HT1080 (cell line): ENCODE results near the gene ZNF77. TPM values are rescaled to one million over a fixed set of nuclear protein-coding genes. Genes with fewer than 3 reads are reported as not detected.
"Not testable (repeated sequence)": the region's sequence is repeated elsewhere in the genome, so short reads cannot be mapped to it uniquely, and the experiment has no call there.

Experiments used
- DNase-seq: peaks from one replicate; pipeline ENCODE4 v3.0.0-alpha.2; 2015; ENCODE audit warnings: low read depth
- total RNA-seq: library from RNA; depleted of rRNA; stranded (reverse); fragments of >200 nt; shearing (Covaris generic); gene quantifications from 2 replicates; pipeline ENCODE4 v1.2.3, GENCODE V29; 2014; rRNA removed

The ZNF77 gene
- total RNA-seq, 1 experiment from 2014 or later: not detected

DNA sequence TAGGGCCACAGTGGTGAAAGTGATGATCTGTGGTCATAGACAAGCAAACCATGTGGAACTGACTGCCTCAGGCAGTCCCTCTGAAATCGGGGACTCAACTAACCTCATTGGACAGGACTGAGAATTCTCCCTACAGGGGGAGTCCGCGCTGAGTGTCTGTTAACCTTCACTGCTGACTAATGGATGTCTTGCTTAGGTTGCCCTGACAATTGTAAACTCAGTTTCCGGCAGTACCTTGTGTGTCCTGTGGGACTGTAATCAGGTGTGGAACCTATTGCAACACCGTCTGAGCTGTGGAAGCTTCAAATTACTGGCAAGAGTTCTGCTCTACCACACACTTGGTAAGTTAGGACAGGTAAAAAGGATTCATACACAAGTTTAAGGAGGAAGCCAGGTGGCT is 21.8 kb downstream of the ZNF77 start:
- no peak for DNase-seq

DNA sequence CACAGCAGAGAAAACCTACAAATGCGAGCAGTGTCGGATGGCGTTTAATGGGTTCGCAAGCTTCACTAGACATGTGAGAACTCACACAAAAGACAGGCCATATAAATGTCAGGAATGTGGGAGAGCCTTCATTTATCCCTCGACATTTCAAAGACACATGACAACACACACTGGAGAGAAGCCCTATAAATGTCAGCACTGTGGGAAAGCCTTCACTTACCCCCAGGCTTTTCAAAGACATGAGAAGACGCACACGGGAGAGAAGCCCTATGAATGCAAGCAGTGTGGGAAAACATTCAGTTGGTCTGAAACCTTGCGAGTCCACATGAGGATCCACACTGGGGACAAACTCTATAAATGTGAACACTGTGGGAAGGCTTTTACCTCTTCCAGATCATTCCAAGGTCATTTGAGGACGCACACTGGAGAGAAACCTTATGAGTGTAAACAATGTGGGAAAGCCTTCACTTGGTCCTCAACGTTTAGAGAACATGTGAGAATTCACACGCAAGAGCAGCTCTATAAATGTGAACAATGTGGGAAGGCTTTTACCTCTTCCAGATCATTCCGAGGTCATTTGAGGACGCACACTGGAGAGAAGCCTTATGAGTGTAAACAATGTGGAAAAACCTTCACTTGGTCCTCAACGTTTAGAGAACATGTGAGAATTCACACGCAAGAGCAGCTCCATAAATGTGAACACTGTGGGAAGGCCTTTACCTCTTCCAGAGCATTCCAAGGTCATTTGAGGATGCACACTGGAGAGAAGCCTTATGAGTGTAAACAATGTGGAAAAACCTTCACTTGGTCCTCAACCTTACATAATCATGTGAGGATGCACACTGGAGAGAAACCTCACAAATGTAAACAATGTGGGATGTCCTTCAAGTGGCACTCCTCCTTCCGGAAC is 27.2 kb downstream of the ZNF77 start:
- no peak for DNase-seq

GRCh38 chr19:2912306-2912705 is 32.5 kb downstream of the ZNF77 start:
- no peak for DNase-seq

GRCh38 chr19:2906631-2907195 is 38.1 kb downstream of the ZNF77 start:
- no peak for DNase-seq

GRCh38 chr19:2905918-2906519 is 38.8 kb downstream of the ZNF77 start:
- no peak for DNase-seq

DNA sequence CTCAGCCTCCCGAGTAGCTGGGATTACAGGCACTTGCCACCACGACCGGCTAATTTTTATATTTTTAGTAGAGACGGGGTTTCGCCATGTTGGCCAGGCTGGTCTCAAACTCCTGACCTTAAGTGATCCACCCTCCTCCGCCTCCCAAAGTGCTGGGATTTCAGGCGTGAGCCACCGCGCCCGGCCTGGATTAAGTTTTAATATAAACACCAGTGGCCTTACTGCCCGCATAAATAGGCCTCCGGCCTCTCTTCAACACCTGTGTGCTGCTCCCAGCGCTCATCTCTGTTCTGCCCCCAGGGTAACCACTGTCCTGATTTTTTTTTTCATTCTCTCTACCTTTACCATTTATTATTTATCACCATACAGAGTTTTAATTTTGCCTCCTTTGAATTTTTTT is 41.4 kb downstream of the ZNF77 start:
- not testable (repeated sequence) for DNase-seq

DNA sequence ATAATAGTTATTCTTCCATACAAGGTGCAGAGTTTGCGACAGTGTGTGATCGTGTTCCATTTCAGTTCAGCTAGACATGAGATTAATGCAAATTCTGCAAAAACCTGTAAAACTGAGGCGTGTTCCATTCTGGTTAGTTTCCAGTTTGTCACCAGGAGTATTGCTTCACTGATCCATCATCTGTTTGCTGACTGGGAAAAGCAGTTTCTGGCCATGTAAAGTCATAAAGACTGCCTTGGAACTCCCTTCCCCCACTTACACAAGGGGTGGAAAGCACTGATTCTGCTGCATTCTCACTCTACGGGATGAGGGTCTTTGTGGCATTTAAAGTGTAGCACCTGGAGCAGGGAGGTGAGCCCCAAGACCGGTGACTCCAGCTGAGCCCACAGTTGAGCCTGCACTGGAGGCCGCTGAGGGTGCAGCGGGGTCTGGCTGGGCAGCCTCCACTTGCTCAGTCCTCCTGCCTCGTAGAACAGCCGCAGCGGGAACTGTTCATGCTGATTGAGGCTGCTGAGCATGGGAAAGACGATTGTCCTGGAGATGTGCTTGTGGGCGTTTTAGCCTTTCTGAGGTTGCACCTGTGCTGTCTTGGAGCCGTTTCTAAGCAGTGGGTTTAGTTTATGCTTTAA is 42.1 kb downstream of the ZNF77 start:
- DNase-seq: no peak

- DNase-seq: peak; percentile 17
These were observed 44.2 kb downstream of the ZNF77 start, which contains the start of gene ZNF57 for GRCh38 chr19:2900296-2901252. ZNF57 (plus strand) TSS chr19:2900928; CDS start chr19:2901046, 118 bp downstream.

DNA sequence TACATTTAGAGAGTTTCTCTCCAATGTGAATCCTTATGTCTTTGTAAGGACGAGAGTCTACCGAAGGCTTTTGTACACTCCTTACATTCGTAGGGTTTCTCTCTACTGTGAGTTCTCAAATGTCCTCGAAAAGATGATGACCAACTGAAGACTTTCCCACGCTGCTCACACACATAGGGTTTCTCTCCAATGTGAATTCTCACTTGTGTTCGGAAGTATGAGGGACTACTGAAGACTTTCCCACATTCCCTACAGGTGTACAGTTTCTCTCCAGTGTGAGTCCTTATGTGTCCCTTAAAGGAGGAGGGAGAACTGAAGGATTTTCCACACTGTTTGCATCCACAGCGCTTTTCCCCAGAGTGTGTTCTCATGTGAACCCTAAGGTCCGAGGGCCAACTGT is 48.1 kb downstream of the ZNF77 start:
- DNase-seq: no peak

- DNase-seq: not testable (repeated sequence)
These were observed 54.2 kb downstream of the ZNF77 start for GRCh38 chr19:2890531-2890930.

- DNase-seq: no peak
These were observed 56.0 kb downstream of the ZNF77 start for GRCh38 chr19:2888731-2889224.

DNA sequence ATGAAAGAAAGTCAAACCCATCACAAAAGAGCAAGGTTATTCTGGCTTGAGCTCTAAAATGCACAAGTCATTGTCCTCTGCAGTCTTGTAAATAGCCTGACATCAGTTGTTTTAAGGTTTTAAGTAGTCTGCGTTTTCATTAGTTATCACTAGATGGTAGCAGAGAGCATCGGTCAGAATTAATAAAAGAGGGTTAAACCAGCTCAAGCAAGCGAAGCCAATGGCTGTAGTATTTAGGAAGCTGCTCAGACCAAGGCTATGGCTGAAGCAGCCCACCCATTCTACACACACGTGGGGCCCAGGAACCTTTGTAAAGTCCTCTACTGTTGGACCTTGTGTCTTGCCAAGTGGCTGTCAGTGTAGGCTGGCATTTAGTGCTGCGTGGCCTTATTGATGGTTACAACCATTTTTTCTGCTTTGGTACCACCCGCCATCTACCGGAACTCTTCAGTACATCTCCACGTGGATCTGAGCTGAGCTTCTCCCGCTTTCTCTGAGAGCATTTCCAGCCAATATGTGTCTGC is 57.3 kb downstream of the ZNF77 start:
- peak; percentile 30 for DNase-seq

DNA sequence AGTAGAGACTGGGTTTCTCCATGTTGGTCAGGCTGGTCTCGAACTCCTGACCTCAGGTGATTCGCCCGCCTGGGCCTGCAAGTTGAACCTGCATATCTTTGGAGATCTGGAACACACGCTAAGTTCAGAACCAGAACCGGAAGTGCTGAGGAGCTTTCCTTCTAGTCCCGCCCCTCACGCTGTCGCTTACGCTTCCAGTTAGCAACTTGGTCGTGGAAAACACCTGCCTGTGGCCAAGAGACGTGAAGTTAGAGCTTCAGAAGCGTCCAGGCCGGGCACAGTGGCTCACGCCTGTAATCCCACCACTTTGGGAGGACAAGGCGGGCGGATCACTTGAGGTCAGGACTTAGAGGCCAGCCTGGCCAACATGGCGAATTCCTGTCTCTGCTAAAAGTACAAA is 59.0 kb downstream of the ZNF77 start:
- no peak for DNase-seq

DNA sequence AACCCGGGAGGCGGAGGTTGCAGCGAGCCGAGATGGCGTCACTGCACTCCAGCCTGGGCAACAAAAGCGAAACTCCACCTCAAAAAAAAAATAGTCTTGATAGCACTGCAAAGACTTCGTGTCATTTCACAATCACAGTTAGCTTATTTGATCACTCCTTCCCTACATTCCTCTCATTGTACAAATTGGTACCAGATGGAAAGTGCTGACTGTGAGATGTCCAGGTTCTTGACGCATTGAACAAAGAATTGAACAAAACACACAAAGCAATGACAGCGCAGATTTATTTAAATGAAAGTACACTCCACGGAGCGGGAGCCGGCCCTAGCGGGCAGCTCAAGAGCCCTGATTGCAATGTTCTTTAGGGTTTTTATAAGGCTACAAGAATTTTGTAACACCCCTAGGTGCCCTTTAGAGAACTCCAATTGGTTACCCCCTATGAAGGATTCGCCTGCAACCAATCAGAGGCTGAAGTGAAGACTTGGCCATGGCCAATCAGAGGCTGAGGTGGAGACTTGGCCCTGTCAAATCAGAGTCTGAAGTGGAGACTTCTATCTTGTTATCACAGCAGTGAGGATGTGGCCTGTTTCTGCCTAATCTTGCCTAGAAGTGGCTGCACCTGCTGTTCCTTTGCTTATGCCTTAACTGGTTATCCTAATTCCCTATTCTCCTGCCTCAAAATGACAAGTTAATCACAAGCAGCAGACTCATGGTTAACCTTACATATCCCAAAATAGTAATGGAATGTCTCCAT is 60.9 kb downstream of the ZNF77 start:
- no peak for DNase-seq

Other genes with a start within 250 kb of the ZNF77 start
- gene GNG7, start 242.3 kb downstream of the ZNF77 start, total RNA-seq: not detected in 2 replicates
- not detected in 2 replicates for gene DIRAS1, start 223.6 kb downstream of the ZNF77 start, total RNA-seq
- gene SLC39A3, start 205.0 kb downstream of the ZNF77 start, total RNA-seq: 55.0 and 57.3 TPM in 2 replicates
- gene SGTA, start 161.7 kb downstream of the ZNF77 start, total RNA-seq: 104 and 131 TPM in 2 replicates
- gene THOP1, start 159.5 kb downstream of the ZNF77 start, total RNA-seq: 299 and 325 TPM in 2 replicates
- gene ZNF554, start 125.1 kb downstream of the ZNF77 start, total RNA-seq: 0.33 and 0.63 TPM in 2 replicates
- 0.11 and 1.0 TPM in 2 replicates for gene ZNF555, start 103.5 kb downstream of the ZNF77 start, total RNA-seq
- gene ZNF556, start 77.6 kb downstream of the ZNF77 start, total RNA-seq: 0.03 TPM in 1 of 2 replicates, not detected in the other
- gene ZNF57, start 44.0 kb downstream of the ZNF77 start, total RNA-seq: not detected in 2 replicates
- gene TLE6, start 32.6 kb upstream of the ZNF77 start, total RNA-seq: not detected in 2 replicates
- gene TLE2, start 84.3 kb upstream of the ZNF77 start, total RNA-seq: 1.1 TPM in 1 of 2 replicates, not detected in the other
- gene TLE5, start 117.5 kb upstream of the ZNF77 start, total RNA-seq: 244 and 289 TPM in 2 replicates
- gene GNA11, start 149.4 kb upstream of the ZNF77 start, total RNA-seq: 55.6 and 60.3 TPM in 2 replicates
- gene GNA15, start 191.1 kb upstream of the ZNF77 start, total RNA-seq: 0.05 and 0.30 TPM in 2 replicates
- gene S1PR4, start 233.8 kb upstream of the ZNF77 start, total RNA-seq: 0.06 and 0.20 TPM in 2 replicates
- gene NCLN, start 241.0 kb upstream of the ZNF77 start, total RNA-seq: 125 and 130 TPM in 2 replicates